SW480 (cell line): Measurements from ENCODE around the gene FAM3B.
"Not testable (repeated sequence)": the region's sequence is repeated elsewhere in the genome, so short reads cannot be mapped to it uniquely, and the experiment has no call there.

Experiments
- DNase-seq: peaks from one replicate; pipeline ENCODE4 v3.0.0-alpha.2; 2016; ENCODE audit warnings: low spot score

The FAM3B gene

DNA sequence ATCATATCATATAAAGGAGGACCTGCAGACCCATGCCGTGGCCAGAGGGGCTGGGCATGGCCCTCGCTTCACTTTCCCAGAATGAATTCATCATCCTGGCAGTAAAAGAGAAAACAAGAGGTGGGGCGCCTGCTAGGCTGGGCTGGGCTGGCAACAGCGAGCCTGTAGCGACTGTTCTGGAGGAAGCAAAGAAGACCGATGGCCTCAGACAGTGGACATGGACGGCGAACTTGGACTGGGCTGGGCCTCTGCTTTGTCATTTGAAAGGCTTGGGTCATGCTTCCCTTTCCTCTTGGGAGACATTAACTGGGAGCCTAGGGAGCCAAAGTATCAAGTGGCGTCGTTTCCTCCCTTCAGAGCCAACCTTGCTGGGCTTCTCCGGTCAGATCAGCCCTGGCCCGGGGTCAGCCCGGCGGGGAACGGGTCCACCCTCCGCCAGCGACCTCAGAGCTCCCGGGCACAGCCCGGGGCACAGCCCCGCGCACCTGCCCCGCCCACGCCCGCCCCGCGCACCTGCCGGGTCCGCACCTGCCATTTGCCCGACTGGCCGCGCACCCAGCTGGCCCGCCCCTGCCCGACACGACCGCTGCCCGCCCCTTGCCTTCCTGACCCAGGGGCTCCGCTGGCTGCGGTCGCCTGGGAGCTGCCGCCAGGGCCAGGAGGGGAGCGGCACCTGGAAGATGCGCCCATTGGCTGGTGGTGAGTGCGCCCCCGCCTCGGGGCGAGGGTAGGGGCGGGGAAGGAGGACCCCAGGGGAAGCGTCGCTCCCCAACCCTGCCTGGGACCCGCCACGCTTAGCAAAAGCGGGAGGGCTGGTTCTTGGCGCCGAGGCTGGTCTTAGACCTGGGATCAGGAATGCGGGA is at the start of gene FAM3B:
FAM3B (plus strand) TSS at position 602 of the 863 bp plus-strand sequence; CDS start at position 681, 79 bp downstream.
- DNase-seq = peak; percentile 27

DNA sequence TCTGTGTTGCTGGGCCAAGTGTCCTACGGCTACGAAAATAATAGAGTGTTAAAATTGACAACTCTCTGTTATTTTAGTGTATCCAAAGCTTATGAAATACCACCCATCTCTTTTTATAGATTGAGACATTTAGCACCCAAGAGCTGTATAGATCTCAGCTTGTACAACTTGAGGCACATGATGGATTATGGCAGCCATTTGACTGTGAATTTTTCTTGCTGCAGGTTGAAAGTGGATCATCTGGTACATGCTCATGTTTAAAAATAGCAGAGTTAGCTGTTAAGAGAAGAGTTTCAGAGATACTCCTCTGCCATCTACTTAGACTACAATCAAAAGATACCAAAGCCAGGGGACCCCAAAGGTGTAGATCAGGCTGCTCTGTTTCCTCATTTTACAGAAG is 49.3 kb upstream of the FAM3B start:
- DNase-seq = no peak

DNA sequence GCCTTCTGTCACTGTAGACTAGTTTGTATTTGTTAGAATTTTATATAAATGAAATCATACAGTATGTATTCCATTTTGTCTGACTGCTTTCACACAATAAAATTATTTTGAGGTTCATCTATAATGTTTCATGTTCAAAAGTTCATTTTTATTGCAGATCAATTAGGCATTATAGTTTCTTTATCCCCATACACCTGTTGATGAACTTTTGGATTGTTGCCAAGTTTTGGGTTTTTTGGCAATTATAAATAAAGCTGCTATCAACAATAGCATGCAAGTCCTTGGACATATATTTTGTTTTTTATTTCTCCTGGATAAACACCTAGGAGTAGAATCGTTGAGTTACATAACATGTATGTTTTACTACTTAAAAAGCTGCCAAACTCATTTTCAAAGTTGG is 47.1 kb upstream of the FAM3B start:
- DNase-seq = no peak

GRCh38 chr21:41277196-41277595 is 39.4 kb upstream of the FAM3B start:
- DNase-seq = no peak

GRCh38 chr21:41277846-41278245 is 38.8 kb upstream of the FAM3B start:
- no peak for DNase-seq

GRCh38 chr21:41280115-41280919 is 36.3 kb upstream of the FAM3B start:
- DNase-seq = no peak

GRCh38 chr21:41282412-41282811 is 34.2 kb upstream of the FAM3B start:
- no peak for DNase-seq

DNA sequence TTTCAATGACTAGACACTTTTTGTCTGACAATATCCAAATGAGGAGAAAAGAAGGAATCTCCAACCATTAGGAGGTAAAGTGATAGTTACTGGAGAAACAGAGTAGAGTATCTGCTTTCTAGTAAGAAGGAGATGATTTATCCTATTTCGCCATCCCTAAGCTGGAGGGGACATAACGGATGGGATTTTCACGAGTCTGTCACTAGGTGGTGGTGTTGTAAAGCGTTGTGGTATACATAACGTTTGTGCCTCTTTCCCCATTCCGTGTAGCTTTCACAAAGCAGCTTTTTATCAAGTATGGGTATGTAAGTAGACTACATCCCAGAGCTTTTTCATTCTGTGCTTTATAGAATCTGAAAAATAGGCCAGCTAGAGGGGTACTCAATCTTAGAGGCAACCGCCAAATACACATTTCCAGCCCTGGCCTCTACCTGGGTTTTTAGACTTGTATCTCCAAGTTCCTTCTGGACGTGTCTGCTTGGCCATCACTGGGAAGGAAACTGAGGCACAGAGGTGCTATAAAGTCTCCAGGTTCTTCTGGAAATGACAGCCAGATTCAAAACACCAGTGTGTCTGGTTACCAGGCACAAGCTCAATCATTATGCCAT is 33.3 kb upstream of the FAM3B start:
- peak; percentile 87 for DNase-seq

DNA sequence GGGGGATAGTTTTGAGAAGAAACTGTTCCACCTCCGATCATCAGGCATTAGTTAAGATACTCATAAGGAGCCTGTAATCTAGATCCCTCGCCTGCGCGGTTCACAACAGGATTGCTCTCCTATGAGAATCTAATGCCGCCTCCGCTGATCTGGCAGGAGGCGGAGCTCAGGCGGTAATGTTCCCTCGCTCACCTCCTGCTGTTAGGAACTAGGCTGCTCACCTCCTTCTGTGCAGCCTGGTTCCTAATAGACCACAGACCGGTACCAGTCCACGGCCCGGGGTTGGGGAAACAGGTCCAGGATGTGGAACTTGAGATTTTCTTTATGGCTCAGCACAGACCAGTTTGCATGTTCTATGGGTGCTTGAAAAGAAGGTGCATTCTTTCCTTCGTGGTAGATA is 27.2 kb upstream of the FAM3B start:
- no peak for DNase-seq

DNA sequence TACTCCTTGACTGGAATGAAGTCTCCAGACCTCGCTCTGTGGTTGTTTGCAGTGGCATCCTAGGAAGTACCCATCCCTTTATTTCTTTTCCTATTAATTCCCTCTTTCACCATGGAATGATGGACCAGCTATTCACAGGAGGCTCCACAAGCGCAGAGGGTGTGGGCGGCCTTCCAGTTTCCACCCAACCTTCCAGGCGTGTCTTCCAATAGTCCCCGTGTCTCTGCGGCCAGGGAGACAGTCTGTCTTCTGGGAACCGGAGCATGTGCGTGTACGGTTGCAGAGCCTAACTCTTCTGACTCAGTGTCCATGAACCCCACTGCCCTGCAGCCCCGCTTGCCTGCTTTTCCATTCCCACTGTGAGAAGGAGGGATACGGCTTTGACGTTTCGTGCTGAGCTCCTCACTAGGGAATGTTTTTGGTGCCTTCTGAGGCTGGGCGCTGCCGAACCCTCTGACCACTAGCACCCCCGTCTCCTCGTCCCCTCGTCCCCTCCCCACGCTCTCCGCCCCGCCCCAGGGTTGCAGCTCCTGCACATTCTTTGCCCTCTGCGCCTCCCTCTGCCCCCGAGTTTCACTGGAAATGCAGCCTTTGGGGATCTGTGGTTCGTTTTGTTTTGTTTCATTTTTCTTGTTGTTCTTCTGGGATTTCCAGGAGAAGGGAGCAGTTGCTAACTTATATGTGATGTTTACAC is 26.3 kb upstream of the FAM3B start:
- no peak for DNase-seq

DNA sequence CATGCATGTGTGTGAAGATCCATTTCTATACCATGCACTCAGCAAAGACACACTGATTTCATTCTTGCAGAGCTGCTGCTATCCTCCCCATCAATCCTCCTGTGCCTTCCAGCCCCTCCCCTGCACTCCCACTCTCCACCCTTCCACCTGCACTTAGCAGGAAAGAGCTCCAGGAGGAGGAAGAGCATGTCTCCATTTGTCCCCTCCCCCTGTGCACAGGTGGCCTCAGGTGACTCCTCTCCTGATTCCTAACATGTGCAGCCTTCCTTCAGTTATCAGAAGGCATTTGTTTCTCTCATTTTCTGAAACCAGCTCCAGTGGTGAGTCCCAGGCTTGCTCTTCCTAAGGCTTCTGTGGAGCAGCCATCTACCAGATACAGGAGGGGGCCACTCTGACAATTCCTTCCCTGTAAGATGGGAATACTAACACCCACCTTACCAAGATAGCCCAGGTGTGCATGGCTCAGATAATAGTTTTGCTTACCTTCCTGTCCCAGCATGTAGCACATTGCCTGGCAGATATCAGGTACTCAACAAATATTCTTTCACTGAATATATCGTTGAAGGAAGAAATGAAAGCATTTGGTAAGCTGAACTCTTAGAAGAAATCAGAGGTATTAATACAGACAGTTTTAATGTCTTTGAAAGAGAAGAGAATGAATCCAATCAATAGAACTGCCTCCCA is 21.9 kb upstream of the FAM3B start:
- DNase-seq = no peak

GRCh38 chr21:41295721-41296254 is 20.8 kb upstream of the FAM3B start:
- DNase-seq = no peak

DNA sequence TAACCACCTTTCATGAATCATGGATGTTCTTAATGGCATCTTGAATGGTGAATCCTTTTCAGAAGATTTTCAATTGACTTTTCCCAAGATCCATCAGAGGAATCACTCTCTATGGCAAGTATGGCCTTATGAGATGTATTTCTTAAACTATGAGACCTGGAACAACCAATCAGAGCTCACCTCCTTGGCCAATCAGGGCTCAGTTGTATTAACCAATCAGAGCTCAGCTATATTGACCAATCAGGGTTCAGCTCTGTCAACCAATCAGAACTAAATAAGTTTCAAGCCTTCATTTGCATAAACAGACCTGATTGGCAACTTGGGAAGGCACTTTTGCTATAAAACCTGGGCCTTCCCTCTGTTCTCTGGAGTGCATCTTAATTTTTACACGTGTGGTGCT is 13.6 kb upstream of the FAM3B start:
- no peak for DNase-seq

- DNase-seq = no peak
These were observed 12.4 kb upstream of the FAM3B start for GRCh38 chr21:41304068-41304720.

GRCh38 chr21:41307219-41307618 is 9.4 kb upstream of the FAM3B start:
- DNase-seq = no peak

DNA sequence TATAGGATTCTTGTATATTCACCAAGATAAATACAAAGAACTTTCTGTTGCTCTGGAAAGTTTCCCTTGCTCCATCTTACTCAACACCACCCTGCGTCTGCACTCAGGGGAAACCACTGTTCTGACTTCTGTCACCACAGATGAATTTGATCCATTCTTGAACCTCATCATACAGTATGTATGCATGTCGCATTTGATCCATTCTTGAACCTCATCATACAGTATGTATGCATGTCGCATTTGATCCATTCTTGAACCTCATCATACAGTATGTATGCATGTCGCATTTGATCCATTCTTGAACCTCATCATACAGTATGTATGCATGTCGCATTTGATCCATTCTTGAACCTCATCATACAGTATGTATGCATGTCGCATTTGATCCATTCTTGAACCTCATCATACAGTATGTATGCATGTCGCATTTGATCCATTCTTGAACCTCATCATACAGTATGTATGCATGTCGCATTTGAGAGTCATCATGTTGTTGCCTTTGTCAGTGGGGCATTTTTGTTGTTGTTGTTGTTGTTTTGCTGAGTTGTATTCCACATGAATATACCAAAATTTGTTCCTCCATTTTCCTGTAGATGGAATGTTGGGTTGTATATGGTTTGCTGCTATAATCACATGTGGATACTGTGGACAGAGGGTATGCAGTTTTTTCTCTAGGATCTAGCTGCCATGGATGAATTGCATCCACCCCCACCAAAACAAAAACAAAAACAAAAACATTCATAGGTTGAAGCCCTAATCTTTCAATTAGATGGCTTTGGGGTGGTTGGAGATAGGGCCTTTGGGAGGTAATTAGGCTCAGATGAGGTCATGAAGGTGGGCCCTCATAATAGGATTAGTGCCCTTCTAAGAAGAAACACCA is 3.1 kb upstream of the FAM3B start:
- DNase-seq = not testable (repeated sequence)

GRCh38 chr21:41315726-41316125 is 875 bp upstream of the FAM3B start:
- DNase-seq = no peak

DNA sequence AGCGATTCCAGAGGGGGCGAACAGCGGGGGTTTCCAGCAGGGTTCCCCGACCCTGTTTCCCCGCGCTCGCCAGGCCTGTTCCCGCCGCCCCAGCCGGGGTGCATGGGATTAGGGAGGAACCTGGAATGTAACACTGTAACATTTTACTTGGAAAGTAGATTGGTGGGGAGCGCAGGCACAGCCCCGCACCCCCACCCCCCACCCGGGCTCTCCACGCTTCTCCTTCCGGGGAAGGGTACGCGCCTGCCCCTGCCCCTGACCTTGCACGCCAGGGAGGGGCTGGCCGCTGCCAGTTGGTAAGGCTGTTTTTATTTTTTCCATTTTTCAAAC is 427 bp downstream of the FAM3B start:
- DNase-seq = no peak

GRCh38 chr21:41317458-41317857 is 857 bp downstream of the FAM3B start:
- no peak for DNase-seq

DNA sequence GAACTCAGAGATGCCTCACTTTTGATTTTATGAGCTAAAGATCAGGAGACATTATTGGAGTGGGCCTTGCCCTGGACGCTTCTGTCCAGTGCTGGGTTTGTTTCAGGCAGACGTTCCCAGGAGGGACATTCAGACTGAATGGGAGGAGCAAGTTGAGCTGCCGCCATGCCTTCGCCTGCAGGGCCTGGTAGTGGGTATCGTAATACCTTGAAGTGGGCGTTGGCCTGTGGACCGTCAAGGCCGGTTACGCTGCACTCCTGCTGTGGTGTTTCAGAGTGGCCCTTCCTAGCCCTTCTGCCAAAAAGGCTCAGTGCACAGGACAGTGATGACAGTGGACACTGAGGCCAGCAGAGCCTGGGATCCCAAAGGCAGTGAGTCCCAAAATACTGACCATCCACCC is 1.6 kb downstream of the FAM3B start:
- no peak for DNase-seq
